Adrenal gland (tissue), 5 donors: ENCODE results near the gene PYDC1.

Experiments used
- POLR2A ChIP-seq, 2 donors: fragments of 450-650 bp; IDR thresholded peaks; one replicate each; pipeline ENCODE4 v1.6.1; 2017; ENCODE audit warnings: antibody characterized with exemption in 2 of 2, mild to moderate bottlenecking in 2 of 2, moderate library complexity in 1 of 2
- TF ChIP-seq, protein P1 (sequence below), 6 experiments: fragments of 450-650 bp in 4 of 6; fragments of 200-600 bp in 2 of 6; sonication (generic) in 1 of 6; IDR thresholded peaks; 1 replicate in 5 of 6; 2 replicates in 1 of 6; pipeline versions ENCODE4 v1.5.1 to v1.8.0; 2016 to 2021; ENCODE audit warnings: antibody characterized with exemption in 6 of 6, mild to moderate bottlenecking in 2 of 6, moderate library complexity in 1 of 6
- donor health status: DM: no; HTN: no; CAD: no.

DNA sequence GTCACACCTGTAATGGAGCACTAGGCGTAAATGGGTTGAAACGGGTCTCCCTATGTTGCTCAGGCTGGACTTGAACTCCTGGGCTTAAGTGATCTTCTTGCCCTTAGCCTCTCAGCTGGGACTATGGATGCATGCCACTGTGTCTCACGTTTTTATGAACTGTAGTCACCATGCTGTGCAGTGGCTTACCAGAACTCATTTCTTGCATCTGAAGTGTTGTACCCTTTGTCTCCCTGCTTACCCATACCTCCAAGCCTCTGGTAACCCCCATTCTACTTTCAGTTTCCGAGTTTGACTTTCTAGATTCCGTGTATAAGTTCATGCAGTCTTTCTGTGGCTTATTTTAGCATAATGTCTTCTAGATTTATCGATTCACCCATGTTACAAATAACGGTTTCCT, 22.0 kb downstream of the PYDC1 start:
- TF ChIP-seq POLR2A (IDR thresholded peaks at IDR 0.05) = no peak
- TF ChIP-seq, protein P1, sequence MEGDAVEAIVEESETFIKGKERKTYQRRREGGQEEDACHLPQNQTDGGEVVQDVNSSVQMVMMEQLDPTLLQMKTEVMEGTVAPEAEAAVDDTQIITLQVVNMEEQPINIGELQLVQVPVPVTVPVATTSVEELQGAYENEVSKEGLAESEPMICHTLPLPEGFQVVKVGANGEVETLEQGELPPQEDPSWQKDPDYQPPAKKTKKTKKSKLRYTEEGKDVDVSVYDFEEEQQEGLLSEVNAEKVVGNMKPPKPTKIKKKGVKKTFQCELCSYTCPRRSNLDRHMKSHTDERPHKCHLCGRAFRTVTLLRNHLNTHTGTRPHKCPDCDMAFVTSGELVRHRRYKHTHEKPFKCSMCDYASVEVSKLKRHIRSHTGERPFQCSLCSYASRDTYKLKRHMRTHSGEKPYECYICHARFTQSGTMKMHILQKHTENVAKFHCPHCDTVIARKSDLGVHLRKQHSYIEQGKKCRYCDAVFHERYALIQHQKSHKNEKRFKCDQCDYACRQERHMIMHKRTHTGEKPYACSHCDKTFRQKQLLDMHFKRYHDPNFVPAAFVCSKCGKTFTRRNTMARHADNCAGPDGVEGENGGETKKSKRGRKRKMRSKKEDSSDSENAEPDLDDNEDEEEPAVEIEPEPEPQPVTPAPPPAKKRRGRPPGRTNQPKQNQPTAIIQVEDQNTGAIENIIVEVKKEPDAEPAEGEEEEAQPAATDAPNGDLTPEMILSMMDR (IDR thresholded peaks at IDR 0.05) = no peak
